Measurements from ENCODE around the gene LIMS2. TPM values are rescaled to one million over a fixed set of nuclear protein-coding genes. Genes with fewer than 3 reads are reported as not detected.
A peak's percentile ranks its signal among the peaks of the same experiment; 100 is the strongest.

LIMS2 gene
- total RNA-seq, 1 experiment from 2014 or later = 8.9 TPM

DNA sequence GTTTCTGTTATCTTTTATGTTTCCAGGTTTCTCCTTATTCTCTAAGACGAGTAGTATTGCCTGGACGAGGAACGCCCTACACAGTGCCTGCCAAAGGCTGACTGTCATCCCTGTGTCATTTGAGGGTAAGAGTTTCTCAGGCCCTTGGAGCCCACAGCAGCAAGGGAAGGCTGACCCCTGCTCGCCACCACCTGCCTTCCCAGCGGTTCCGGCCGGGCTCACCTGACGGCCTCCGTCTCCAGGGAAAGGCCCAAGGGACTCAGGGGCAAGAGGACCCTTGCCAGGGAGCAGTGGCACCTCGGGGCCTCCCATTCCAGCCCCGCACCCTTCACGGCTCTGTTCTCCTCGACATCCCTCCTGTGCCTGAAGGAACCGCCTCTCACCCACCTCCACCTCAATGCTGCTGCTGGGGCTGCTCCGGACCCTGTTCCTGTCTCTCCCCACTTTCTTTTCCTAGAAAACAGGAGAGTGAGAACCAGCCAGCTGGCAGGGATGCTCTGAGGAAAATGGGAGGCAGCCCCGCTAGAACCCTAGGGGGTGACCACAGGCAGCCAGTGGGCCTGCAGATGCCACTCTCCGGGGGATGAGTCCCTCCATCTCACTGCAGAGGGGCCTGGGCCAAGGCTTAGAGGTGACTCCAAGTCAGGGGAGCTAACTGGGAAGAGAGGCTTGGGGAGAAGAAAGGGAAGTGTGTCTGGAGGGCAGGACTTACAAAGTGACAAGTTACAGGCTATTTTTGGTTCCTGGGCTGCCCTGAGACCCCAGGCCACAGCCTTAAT, 1.9 kb downstream of the LIMS2 start:
- no peak overlapping the region for H3K27ac ChIP-seq (ENCODE audit: low read length)
- ChIA-PET CTCF (interaction anchor here (3.1 kb wide), 1 partner anchor 82 kb away, joined by 12 read pairs; no protein-coding TSS in a partner anchor), POLR2A (interaction anchor here (0.6 kb wide), 1 partner anchor 55 kb away, joined by 5 read pairs; no protein-coding TSS in a partner anchor)
- DNase-seq (ENCODE audit: low read depth, low spot score) = no peak
- BruUV-seq (replicated peaks) = no TSS peak
- no peaks in the 10 kb centered on the region for H3K9me3 ChIP-seq (ENCODE audit: control insufficient read depth, insufficient read depth, low read depth, low read length)
- intact Hi-C loops (cut with micrococcal nuclease; ENCODE audit: unreplicated experiment) (no loop called here), in situ Hi-C loops (cut with HindIII; ENCODE audit: low pct_unique_long_range_greater_than_20kb, low sequenced_read_pairs) (no loop called here)
- H3K36me3 ChIP-seq (ENCODE audit: control insufficient read depth, insufficient read depth, low read length) = no peaks in the 10 kb centered on the region
- peaks cover 11% of the 10 kb centered on the region for H3K4me1 ChIP-seq (ENCODE audit: control insufficient read depth, insufficient read depth, low read length)
- H3K27me3 ChIP-seq (ENCODE audit: control insufficient read depth, insufficient read depth, low read length) = peaks cover 4% of the 10 kb centered on the region; the same call in 1 of the 2 replicates
- ATAC-seq = no peak; the same call in 1 of the 2 replicates
- no peak overlapping the region for H3K4me3 ChIP-seq (ENCODE audit: low read depth in 2 of 2, low read length in 2 of 2)
- no peak for TF ChIP-seq POLR2AphosphoS5 (IDR thresholded peaks at IDR 0.05; ENCODE audit: low read depth, low read length)
- TF ChIP-seq SIN3A (IDR thresholded peaks at IDR 0.05; ENCODE audit: borderline replicate concordance, insufficient read depth, low read depth, low read length) = no peak
- TF ChIP-seq TCF7L2 (IDR thresholded peaks at IDR 0.05; ENCODE audit: low read depth, low read length) = no peak
- TF ChIP-seq, protein P1, sequence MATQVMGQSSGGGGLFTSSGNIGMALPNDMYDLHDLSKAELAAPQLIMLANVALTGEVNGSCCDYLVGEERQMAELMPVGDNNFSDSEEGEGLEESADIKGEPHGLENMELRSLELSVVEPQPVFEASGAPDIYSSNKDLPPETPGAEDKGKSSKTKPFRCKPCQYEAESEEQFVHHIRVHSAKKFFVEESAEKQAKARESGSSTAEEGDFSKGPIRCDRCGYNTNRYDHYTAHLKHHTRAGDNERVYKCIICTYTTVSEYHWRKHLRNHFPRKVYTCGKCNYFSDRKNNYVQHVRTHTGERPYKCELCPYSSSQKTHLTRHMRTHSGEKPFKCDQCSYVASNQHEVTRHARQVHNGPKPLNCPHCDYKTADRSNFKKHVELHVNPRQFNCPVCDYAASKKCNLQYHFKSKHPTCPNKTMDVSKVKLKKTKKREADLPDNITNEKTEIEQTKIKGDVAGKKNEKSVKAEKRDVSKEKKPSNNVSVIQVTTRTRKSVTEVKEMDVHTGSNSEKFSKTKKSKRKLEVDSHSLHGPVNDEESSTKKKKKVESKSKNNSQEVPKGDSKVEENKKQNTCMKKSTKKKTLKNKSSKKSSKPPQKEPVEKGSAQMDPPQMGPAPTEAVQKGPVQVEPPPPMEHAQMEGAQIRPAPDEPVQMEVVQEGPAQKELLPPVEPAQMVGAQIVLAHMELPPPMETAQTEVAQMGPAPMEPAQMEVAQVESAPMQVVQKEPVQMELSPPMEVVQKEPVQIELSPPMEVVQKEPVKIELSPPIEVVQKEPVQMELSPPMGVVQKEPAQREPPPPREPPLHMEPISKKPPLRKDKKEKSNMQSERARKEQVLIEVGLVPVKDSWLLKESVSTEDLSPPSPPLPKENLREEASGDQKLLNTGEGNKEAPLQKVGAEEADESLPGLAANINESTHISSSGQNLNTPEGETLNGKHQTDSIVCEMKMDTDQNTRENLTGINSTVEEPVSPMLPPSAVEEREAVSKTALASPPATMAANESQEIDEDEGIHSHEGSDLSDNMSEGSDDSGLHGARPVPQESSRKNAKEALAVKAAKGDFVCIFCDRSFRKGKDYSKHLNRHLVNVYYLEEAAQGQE (IDR thresholded peaks at IDR 0.05; ENCODE audit: insufficient read depth in 1 of 2, low read depth in 2 of 2, low read length in 1 of 2) = no peak
- TF ChIP-seq, protein P2, sequence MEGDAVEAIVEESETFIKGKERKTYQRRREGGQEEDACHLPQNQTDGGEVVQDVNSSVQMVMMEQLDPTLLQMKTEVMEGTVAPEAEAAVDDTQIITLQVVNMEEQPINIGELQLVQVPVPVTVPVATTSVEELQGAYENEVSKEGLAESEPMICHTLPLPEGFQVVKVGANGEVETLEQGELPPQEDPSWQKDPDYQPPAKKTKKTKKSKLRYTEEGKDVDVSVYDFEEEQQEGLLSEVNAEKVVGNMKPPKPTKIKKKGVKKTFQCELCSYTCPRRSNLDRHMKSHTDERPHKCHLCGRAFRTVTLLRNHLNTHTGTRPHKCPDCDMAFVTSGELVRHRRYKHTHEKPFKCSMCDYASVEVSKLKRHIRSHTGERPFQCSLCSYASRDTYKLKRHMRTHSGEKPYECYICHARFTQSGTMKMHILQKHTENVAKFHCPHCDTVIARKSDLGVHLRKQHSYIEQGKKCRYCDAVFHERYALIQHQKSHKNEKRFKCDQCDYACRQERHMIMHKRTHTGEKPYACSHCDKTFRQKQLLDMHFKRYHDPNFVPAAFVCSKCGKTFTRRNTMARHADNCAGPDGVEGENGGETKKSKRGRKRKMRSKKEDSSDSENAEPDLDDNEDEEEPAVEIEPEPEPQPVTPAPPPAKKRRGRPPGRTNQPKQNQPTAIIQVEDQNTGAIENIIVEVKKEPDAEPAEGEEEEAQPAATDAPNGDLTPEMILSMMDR (IDR thresholded peaks at IDR 0.05) = no peak

DNA sequence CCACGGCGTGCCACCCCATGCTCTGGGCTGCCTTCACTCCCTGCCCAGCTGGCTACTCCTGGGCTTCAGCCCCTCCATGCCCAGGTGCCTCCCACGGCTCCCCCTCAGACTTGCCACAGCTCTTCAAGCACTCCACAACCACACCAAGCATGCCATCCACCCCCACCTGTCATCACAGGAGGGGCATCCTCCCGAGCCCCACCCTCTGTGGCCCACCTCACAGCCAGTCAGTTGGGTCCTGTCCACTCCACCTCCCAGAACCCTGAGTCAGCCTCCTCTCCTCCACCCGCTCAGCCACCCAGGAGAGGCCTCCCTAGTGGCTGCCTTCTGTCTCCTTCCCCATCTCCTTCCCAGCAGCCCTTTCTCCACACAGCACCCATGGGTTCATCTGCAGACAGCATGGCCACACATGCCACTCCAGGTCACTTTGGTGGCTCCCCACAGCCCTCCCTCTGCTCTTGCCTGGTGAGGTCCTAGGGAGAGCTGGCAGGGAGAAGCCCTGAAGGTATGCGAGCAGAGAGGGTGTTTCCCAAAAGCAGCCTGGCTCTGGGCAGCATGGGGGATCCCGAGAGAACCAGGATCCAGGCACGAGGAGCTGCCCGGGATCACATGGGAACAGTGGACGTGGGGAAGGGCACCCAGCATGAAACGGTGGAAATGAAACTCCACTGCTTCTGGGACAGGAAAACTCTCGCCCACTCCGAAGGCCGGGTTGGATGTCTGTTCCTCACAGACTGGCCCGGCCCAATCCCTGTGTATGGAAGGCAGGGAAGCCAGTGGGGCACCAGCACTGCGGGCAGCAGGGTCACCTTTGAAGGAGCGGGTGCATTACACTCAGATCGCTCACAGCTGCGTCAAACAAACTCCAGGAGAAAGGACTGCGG, 2.7 kb downstream of the LIMS2 start:
- in situ Hi-C loops (cut with HindIII; ENCODE audit: low pct_unique_long_range_greater_than_20kb, low sequenced_read_pairs) (no loop called here), intact Hi-C loops (cut with micrococcal nuclease; ENCODE audit: unreplicated experiment) (no loop called here)
- Histone ChIP-seq H3K4me3 (ENCODE audit: low read depth in 2 of 2, low read length in 2 of 2) (no peak overlapping the region), H3K27me3 (ENCODE audit: control insufficient read depth, insufficient read depth, low read length) (peaks cover 4% of the 10 kb centered on the region; the same call in 1 of the 2 replicates), H3K27ac (ENCODE audit: low read length) (no peak overlapping the region), H3K36me3 (ENCODE audit: control insufficient read depth, insufficient read depth, low read length) (no peaks in the 10 kb centered on the region), H3K9me3 (ENCODE audit: control insufficient read depth, insufficient read depth, low read depth, low read length) (no peaks in the 10 kb centered on the region), H3K4me1 (ENCODE audit: control insufficient read depth, insufficient read depth, low read length) (peaks cover 11% of the 10 kb centered on the region)
- ChIA-PET POLR2A (interaction anchor here (0.6 kb wide), 1 partner anchor 54 kb away, joined by 5 read pairs; no protein-coding TSS in a partner anchor), CTCF (no interaction called here)
- peak; percentile 26; the same call in 1 of the 2 replicates for ATAC-seq
- no peak for DNase-seq (ENCODE audit: low read depth, low spot score)
- TF ChIP-seq TCF7L2 (IDR thresholded peaks at IDR 0.05; ENCODE audit: low read depth, low read length) (no peak), POLR2AphosphoS5 (IDR thresholded peaks at IDR 0.05; ENCODE audit: low read depth, low read length) (no peak), SIN3A (IDR thresholded peaks at IDR 0.05; ENCODE audit: borderline replicate concordance, insufficient read depth, low read depth, low read length) (no peak)
- TF ChIP-seq, protein P2 (IDR thresholded peaks at IDR 0.05) = no peak
- TF ChIP-seq, protein P1 (IDR thresholded peaks at IDR 0.05; ENCODE audit: insufficient read depth in 1 of 2, low read depth in 2 of 2, low read length in 1 of 2) = no peak
- no TSS peak for BruUV-seq (replicated peaks)

Data from Panc1 (cell line).